ENCODE results near the gene NLK.
"Not testable (repeated sequence)": the region's sequence is repeated elsewhere in the genome, so short reads cannot be mapped to it uniquely, and the experiment has no call there.

Gene NLK

DNA sequence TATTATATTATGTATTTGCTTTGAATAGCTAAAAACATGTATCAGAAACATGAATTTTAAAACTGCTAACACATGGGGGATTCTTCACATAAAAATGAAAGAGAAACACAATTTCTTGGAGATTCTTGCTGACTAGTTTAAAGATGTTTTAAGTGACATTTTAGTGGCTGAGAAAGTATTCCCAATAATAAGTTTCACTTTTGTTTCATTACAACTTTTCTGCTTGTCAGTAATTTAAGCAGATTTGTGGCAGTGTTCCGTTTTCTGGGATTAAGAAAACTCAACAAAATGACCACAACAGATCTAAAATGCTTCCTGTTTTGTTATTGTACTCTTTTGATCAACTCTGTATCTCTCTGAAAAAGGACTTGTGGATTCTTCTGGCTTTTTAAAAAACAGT, 75.9 kb downstream of the NLK start:
- no peak for DNase-seq

DNA sequence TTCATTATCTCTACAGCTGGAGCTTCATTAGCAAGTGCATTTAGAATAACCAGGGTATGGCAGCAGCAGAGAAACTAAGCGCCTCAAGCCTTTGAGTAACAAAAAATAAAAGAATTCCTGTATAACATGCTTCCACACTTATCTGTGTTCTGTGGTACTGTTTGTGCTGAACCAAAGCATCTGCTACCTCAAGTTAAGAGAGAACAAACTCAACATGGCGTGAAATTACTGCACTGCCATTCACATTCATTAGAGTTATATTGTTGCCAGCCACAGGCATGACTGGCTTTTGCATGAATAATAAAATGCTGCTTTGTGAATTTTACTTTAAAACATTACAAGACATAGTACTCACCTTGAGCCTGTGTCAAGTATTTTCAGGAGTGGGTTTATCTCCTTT, 76.6 kb downstream of the NLK start:
- peak; percentile 29 for DNase-seq

DNA sequence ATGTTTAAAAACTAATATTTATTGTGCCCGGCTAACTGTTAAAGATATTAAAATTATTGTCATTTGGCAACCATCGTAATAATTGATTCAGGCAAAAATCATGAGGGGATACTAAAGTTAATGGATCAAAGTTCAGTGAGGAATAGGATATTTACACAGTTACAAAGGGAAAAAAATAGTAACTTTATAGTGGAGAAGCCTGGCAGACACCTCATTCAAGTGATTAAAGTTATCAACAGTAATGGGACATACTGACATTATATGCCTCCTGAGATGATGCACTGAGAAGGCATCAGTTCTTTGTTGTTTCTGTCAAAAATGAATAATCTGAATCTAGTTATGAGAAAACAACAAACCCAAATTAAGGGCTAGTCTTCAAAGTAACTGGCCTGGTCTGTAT, 77.1 kb downstream of the NLK start:
- DNase-seq: no peak

DNA sequence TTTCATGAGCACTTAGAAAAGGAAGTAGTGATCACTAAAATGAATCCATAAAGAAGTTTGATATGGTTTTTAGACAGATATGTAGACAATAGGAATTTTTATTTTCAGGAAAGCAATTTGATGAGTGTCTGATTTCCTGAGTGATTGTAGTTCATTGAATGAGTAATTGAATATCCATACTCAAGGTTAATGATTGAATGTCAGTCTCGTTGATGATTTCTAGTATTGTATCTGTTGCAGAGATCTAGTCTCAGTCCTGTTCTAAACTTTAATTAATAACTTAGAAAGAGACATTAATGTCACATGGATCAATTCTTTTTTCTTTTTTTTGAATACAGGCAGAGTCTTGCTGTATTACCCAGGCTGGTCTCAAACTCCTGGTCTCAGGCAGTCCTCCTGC, 78.3 kb downstream of the NLK start:
- DNase-seq: no peak

DNA sequence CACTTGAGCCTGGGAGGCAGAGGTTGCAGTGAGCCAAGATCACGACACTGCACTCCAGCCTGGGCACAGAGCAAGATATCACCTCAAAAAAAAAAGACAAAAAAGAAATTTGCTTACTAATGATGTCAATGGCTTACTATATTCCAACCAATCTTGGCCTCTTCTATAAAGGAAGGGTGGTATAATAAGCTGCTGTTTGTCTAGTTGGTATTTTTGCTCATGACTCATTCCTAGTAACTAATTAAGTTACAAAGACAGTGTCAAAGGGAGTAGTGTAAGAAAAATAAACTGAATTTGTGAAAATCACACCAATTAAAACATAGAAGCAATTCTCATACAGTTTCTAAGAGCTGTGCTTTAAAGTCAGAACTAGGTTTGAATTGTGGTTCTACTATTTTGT, 82.5 kb downstream of the NLK start:
- no peak for DNase-seq

DNA sequence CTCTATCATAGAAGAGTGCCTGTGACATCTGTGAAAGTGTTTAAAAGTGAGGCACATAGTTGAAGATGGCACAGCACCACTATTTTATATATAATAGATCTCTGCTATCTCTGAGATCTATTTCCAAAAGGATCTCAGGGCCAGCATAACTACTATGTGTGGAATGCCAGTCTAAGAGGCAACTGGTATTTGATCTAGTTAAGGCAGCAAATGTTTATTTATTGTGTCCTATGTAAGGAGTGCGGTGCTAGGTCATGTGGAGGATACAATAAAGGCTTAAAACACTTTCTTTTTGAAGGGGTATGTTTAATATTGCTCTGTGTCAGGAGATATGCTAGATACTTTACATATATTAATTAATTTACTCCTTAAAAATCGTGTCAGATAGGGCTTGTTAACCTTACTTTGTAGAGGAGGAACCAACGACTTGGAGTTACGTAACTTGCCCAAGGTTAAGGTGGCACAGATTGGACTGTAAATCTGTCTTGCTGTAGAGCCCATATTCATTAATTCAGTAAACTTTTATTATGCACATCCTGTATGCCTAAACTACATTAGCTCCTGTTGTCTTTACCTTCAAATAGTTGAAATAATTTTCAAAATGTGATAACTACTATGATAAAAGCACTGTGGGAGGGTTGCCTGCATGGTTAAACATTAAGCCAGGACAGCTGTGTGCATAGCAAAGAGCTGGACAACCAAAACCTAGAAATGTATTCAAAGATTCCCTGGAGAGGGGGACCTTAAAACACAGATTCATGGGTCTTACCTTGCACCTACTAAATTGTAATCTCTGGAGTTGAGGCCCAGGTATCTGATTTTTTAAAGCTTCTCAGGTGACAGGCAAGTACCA, 83.3 kb downstream of the NLK start:
- DNase-seq: no peak

DNA sequence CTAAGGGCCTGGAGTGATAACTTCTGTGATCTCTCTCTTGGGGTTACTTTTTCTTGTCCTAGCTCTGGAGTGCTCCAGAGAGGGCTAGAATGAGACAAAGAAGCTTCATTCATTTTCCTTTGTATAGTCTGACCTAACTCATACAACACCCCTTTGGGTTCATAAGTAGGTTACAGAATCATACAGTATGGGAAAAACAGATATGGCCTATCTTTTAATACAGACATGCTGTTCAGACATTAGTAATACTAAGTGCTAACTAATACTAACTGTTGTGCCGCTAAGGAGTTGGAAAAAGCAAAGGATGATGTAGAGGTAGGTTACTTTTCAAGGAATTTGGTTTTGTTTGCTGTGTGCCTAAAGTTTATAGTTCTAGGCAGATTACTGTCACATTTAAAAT, 84.7 kb downstream of the NLK start:
- DNase-seq: no peak

DNA sequence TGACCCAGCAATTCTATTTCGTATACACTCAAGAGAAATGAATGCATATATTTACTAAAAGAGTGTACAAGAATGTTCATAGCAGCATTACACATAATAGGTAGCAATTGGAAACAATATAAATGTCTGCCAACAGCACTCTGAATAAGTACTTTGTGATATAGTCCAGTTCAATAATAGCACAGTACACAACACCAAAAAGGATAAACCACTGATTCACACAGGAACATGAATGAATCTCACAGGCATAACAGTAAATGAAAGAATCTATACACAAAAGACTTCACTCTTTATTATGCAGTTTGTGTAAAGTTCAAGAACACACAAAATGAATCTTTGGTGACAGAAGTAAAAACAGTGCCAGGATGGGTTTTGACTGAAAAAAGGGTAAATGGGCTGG, 86.3 kb downstream of the NLK start:
- DNase-seq: no peak

DNA sequence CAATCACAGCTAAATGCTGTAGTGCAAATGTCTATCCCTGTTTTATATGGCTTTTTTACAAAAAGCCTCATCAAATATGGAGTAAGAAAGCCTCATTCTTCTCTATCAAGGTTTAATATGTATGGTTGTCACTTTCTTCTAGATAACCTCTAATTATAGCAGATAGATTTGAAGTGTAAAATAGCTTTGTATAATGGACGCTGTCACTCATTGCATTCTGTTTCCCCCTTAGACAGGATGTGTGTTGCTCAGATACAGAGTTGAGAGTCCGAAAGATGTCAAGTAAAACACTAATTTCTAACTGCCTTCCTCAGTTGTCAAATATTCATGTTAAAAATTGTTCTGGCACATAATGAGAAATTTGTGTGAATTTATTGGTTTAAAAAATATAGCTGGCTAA, 88.0 kb downstream of the NLK start:
- DNase-seq: no peak

DNA sequence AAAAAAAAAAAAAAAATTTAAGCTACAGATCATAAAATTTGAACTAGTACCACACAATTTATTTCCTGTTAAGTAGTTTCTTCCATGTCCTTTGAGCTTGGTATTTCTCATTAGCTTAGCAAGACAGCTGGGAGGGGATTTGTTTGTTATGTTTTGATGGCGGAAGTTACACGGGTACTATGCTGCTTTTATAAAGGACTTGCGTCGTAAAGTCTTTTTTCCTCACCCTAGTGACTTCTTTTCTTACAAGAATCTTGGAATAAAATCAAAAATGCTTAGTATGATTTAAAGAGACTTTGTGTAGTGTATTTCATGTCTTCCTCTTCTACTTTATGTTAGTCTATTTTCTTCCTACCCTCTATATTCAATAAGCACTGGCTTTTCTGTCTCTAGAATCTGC, 89.1 kb downstream of the NLK start:
- DNase-seq: no peak

DNA sequence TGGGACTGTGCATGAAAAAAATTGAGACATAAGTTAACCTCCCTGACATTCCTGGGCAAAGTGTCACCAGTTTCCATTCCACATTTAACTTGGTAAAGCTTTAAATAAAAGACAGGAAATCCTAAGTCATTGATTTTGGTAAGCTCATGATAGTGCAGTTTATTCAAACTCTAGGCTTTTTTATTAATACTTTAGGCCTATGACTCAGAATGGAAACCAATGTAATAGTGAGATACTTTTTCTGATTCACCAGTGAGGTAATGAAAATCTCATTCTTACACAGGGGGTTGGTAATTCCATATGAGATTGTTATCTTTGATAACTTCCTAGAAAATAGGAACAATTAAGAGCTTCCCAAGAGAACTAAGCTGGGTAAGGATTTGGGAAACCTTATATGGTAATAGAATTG, 91.1 kb downstream of the NLK start:
- no peak for DNase-seq

DNA sequence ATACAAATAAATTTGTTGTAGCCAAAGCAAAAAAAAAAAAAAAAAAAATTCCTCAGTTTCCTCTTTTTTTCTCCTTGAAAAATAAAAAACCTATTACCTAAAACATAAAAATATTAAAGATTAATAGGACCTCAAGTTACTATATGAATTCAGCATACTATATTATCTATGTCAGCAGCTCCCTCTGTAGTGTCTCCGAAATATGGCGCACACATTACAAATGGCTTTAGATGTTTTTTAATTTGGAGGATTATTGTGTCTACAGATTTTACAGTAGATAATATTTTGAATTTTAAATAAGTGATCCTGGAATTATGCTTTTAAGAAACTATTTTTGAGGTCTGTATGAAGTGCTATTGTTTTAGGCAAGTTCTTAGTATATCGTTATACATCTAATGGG, 94.4 kb downstream of the NLK start:
- DNase-seq: no peak

DNA sequence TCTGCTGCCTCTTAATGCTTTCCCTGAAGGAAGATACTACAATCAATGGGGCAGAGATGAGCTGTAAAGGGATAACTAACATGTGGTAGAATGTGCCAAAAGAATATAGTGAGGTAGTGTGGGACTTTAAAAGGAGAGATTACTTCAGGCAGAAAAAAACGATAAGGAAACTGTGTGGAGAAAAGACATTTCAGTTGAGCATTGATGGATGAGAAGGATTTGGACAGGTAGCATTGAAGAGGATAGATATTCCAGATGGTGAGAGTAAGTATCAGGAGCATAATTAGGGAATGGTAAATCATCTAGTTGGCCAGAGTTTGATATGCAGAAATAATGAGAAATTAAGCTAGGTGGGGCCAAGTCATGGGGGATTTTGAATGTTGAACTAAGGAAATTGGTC, 97.3 kb downstream of the NLK start:
- DNase-seq: no peak

DNA sequence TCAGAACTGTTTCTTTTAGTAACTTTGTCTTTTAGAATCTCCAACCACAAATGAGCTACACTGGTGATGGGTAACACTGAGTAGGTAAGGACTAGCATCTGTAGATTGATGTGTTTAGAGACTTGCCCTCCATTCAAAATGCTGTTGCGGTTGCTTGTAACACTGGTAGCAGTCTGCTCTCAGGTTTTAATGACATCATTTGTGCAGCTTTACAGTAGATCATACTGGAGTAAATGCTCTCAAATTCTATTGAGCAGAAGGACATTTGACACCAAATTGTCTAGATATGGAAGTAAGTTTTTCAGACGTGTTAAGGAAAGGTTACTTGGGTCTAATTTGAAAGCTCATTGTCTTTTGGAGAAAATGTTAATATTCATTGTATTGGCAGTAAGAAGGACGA, 98.8 kb downstream of the NLK start:
- no peak for DNase-seq

DNA sequence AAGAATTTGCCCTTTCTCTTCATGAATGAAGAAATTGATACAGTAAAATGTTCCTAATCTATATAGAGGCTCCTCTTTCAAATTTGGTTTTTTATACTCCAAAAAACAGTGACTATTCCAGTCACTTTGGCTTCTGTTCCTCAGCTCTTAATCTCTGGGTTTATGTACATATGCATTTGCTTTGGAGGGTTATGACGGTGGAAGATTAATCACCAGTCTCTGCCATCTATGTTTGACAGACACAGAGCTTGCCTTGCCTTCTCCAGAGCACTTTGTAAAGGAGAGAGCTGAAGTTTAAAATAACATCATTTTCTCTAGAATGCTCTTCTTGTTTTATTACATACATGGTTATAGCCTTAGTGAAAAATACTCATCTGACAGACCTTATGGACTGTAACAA, 99.3 kb downstream of the NLK start:
- DNase-seq: no peak

DNA sequence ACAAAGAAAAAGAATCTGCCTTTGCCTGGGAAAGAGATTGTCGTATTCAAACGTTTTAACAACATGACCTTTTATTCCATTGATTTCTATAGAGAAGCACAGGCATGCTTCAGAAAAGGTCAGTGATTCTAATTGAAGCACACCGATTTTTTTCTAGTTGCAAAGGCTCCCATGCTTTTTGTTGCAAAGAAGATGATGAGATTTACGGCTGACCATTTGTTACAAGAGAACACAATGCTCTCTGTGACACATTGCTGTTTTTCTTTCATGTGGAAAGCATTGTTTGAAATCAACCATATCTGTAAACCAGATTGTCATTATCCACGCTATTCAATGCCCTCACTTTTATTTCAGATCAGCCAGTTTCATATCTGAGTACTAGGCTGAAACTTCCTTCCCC, 99.8 kb downstream of the NLK start:
- DNase-seq: no peak

DNA sequence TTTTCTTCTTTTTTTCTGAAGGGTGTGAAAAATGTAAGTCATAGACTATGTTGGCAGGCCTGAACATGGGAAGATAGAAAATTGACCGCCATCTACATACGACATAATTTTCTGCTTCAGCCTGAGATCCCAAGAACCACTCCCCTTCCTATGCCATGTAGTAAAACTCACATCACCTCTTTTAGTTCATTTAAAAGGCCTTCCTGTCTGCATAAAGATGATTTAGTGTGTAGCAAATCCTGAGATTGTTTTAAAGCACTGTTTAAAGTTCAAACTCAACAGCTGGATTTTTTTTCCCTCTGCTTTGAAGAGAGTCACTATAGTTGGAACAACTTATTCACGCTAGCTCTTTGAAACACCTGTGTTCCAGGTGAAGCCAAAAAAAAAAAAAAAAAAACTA, 101.5 kb downstream of the NLK start:
- no peak for DNase-seq

DNA sequence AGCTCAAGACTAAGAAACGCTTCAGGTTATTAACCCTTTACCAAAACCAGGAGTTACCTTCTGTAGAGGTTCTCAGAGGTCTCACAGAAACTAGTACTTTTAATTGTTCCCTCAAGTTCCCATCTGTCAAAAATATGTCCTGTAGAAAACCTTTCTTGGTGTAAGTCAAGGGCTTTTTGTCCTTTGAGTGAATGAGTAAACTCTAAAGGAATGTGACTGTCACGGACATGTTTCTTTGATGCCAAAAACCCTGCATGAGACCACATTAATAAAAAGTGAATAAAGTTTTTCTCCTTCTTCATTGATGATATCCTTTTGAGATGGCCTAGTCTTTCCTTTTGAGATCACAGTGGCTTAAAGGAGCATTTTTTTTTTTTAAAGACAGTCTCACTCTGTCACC, 102.9 kb downstream of the NLK start:
- DNase-seq: no peak

DNA sequence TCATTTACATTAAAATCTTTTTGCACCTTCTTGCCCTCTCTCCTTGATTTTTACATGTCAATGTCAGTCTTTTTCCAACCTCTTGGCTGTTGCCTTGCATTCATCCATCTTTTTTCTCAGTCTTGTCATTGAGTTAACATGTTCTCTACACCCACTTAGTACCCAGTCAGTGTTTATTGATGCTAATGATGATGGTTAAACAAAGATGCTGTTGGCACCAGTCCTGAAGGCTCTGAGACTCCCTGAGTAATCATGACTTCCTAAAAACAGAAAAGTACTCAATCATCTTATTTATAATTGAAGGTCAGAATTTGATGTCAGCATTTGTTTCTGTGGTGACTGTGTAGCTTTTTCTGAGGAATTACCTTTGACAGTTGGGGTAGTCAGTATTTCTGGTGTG, 104.5 kb downstream of the NLK start:
- DNase-seq: peak; percentile 23

DNA sequence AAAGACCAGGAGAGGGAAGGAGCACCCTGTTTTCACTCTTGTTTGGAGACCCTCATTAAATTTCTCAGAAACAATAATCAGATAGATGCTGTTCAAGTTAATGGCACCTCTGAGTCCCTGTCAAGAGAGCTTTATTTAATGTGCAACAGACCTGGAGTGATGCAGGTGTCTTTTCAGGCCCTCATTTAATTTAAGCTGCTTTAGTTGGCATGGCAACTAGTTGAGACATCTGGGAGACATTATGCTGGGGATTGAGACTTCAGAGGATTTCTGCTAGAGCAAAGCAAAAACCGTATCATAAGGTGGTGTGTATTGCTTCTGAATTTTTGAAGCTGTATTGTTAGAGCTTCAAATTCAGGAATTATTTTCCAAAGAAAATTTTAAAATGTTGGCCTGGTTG, 108.5 kb downstream of the NLK start:
- peak; percentile 41 for DNase-seq

DNA sequence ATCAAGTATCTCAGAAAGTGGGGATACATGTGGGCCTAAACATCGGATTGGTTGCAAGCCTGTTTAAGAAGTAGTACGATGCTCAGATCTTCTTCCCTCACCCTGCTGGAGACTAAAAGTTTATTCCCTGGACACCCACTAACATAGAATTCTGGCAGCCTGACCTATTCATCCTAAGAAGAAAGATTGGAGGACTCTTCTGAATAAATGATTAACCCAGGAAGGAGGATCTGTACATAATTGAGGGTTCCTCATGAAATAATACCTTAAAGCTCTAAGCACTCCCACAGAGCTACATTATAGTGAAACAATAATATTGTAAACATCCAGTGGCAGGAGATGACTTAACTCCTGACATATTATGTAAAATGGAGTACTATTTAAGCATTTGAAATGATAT, 111.7 kb downstream of the NLK start:
- DNase-seq: no peak

DNA sequence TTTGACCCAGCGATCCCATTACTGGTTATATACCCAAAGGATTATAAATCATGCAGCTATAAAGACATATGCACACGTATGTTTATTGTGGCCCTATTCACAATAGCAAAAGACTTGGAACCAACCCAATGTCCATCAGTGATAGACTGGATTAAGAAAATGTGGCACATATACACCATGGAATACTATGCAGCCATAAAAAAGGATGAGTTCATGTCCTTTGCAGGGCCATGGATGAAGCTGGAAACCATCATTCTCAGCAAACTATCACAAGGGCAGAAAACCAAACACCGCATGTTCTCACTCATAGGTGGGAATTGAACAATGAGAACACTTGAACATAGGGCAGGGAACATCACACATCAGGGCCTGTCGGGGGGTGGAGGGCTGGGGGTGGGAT, 112.9 kb downstream of the NLK start:
- not testable (repeated sequence) for DNase-seq

DNA sequence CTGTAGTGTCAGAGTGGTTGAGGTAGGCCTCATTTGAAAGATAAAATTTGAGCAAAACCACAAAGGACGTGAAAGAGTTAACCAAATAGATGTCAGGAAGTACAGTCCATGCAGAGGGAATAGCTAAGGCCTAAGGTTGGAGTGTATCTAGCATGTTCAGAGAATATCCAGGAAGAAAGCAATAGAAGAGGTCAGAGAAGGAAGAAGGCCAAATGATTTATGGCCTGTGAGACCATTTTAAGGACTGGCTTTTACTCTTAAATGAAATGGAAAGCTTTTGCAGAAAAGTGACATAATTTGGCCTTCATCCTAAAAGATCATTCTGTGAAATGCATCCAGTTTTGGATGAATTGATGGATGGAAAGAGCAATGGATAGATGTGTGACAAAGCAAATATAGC, 116.5 kb downstream of the NLK start:
- no peak for DNase-seq

DNA sequence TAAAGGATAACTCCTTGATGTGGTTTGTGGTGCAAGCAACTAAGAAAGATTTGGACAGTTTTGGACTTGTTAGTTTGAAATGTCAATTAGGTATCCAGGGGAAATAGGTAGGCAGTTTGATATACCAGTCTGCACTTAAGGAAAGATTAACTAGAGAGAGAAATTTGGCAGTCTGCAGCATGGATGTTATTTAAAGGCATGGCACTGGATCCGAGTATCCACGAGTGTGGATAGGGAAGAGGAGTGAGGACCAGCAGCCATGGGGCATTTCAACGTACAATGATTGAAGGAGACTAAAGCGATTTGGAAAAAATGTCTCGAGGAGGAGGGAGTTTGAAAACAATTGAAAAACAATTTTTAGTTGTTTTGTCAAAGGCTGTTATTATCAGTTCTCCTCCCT, 117.4 kb downstream of the NLK start:
- DNase-seq: no peak

DNA sequence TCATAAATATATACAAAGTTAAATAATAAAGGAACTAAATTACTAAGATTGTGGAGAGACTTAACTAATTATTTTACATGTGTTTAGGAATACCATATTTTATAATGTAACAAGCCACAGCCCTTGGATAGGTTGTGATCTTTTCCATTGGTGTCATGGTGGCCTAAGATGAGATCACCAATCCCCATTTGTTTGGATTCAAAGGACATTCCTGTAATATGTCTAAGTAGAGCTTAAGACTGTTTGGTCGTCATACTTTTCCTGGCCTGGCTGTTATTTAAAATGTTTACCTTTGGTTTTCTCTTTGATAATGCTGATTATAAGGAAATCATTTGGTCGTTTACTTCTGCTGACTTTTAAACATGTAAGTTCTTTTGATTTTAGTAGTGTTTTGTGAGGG, 118.1 kb downstream of the NLK start:
- DNase-seq: no peak

DNA sequence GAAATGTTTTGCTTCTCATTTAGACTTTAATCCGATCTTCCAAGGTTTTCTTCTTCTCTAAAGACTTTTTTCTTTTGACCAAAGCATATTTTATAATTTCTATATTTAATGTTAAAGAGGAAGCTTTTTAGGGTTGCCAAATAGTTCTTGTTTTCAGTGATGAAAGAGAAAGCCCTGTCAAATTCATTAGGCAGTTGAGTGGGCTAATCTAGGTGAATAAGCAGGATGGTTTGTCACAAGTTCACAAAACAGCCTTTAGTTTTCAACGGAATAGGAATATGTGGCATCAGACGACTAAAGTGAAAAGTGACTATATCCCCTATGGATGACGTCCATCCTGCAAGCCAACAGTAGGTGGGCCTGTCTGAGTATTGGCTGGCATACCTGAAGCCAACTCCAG, 118.8 kb downstream of the NLK start:
- no peak for DNase-seq

Data from DMS79 treated with DMSO at 0.1 percent for 48 hours (cell line).